OCI-M2 (cell line): ENCODE results near the gene RHOJ.
"Not testable (repeated sequence)": the region's sequence is repeated elsewhere in the genome, so short reads cannot be mapped to it uniquely, and the experiment has no call there.

ENCODE experiments used
- DNase-seq: peaks from one replicate; lab custom pipeline; 2025; ENCODE audit not compliant: unreplicated experiment; lab: John Stamatoyannopoulos, UW

Gene RHOJ

DNA sequence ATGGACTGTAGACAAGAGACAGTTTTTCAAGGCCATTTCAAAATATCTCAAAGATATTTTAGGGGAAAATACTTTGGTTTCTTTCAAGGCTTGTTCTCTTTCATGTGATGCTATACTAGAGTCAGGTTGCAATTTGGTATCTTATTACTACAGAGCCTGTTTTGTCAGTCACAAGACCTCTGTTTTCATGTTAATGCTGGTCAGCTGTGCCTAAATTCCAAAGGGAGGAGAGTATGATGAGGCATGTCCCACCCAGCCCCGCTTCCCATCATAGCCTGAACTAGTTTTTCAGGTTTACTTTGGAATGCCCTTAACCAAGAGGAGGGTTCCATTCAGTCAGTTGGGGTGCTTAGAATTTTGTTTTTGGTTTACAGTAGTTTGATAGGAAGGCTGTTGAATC lies 61.9 kb downstream of the RHOJ start:
- no peak for DNase-seq

DNA sequence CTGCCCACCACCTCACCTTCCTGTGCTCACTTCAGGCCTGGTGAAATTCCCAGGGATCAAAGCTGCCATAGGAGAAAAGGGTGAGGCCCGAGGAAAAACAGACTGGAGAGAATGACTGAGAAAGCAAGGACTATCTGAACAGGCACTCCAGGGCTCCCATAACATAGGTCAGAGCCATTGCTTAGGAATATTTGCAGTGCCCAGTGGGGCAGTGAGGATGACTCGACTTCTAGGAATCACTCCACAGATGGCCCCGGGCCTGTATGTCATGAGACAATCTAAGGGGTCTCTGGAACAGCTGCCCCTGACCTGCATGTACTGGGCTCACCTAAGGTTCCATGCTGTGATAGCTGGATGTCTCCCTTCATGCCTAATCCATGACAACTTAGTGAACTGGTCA lies 62.9 kb downstream of the RHOJ start:
- no peak for DNase-seq

DNA sequence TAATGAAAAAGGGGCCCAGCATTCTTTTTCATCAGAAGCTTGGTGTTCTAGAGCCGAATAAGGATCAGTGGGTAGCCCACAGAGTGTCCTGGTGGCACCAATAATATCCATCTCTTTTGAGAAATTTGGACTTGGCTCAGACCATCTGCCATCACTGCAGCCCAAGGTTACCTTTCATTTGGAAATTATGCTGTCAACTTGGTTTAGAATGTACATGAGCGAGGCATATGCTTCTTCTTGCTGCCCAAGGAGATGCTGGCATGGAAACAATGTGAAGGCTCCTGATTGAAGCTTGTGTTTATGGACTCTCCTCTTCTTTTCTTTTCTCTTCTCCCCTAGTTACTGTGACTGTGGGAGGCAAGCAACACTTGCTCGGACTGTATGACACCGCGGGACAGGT lies 64.5 kb downstream of the RHOJ start:
- no peak for DNase-seq

DNA sequence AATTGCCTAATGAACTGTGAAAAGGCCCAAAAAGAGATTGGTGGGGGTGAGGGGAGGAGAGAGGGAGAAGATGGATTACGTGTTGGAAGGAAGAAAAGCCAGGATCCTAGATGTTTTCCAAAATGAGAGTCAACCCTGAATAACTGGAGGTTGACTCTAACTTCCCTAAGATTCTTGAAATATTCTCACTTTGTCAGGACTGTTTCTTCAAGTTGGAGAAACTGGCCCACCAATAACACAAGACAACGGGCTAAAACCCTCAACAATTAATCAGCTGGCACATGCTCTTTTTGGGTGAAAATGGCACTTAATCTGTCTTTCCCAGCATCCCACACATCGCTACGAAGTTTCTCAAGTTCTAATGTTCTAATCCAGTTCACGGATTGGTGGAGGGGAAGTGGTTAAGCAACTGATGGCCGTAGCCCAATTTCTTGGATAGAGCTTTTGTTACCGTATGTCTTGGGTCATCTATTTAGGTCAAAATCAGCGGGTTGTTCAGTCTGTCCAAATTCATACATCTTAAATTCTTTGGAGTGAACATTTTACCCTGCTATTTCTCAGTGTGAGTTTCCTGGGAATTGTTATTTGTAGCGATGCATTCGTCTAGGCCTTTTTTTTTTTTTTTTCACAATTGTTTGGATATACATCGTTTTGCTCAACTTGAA lies 65.5 kb downstream of the RHOJ start:
- DNase-seq: no peak

DNA sequence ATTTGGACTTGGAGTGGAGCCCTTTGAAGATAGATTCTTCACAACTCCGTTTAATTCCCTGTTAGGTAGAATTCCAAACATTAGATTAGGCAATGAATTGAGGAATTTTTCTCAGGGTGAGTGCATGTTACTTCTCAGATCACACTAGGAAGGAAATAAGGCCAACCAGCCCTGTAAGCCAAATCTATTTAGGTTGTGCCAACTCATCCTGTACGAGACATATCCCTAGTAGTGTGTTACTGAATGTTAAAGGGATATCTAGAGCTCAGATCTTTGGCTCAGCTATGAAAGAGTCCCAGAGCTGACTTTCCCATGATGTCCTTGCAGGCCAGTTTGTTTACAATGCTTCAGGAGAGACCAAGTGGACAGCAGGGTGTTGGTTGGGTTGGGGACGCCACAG lies 68.9 kb downstream of the RHOJ start:
- no peak for DNase-seq

DNA sequence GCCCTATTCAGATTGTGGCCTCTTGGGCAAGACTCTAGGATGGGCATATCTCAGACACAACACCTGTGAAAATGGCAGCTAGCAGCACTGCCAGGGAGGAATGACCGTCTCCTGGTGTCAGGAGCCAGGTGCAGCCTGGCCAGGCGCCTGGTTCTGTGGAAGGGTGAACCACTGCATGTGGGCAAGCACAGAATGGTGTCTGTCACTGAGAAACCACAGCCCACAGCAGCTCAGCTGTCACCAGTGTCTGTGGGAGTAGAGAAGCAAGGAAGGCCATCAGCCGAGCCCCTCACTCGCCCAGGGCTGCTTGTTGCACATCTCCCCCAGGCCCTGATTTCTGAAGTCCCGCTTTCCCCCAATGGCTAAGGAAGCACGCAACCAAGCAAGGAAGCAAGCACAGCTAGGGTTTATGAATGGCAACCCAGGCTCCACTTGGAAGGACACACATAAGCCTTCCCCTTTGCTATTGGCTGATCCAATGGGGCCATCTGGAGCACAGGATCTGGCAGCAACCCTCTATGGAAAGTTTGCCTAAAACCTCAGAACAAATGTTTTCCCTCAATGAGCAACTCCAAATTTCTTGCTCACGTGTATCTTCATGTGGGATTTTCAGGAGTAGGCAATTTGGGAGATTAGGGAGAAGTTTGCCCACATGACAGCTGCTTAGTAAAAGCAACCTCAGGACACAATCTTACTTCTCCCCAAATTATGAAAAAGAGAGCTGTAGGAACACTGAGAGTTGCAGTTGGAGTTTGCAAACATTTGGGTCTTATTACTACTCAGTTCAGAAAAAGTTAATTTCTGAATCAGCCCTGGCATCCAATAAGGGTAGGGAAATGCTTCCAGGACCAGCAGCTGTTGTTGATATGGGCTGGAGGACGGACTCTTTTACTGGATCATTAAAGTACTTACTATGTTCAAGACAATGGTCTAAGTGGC lies 69.7 kb downstream of the RHOJ start:
- DNase-seq: no peak

DNA sequence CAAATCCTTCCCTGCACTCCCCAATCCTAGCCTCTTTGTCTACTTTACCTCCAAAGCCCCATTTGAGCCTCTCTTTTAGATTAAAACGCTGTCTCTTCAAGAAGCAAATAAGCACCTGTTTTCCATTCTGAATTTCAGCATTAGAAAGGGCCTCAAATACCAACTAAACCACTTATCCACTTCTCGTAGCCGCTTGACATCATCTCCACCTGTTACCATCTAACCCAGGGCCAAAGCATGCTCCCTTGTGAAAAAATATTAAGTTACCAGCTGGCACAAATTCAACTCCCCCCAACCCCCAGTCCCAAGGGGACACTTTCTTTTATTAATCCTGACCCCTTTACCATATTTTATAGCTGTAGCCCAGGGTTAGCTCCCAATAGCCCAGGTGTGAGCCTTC lies 71.4 kb downstream of the RHOJ start:
- DNase-seq: no peak

DNA sequence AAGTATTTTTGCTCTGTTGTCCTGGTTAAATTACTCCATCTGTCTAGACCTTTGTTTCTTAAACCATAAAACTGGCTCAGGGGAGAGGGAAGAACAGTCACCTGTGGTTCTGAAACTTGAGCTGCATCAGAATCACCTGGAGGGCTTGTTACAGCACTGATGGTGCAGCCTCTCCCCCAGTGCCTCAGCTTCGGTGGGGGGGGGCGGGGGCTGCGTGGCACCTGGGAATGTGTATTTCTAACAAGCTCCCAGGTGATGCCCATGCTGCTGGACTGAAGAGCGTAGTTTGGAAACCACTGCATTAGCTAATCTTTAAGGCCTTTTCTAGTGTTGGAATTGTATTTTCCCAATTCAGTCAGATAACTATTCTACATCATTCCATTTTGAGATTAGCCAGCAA lies 71.8 kb downstream of the RHOJ start:
- DNase-seq: no peak

DNA sequence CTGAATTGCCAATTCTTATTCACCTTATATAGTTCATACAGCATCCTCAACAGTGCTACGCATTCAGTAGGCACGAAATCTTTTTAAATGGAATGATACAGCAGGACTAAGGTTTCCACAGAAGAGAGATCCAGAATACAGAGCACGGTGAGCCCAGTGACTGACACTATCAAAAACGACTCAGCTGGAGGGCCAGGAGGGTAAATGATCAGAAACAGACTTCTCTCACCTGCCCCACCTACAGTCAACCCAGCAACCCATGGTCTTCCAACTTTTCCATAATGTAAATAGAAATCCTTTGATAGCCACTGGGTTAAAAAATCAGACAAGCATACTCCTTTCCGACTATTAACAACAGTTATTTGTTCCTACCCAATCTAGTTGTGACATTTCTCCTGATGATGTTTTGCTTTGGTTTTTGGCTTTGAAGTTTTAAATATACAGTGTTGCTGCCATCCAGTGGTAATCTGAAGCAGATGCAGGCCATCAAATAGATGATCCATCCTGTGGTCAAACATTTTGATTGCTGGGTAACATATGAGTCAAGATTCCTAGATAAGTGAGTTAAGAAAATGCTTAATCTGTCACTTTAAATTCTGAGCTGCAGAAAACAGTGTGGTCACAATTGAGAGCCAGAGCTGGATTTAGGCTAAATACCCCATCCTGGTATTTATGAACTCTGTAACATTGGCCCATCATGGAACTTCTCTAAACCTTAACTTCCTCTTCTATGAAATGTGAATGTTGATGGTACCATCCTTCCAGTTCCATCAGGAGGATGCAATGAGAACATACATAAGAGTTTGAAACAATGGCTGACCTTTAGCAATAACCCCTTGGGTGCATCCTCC lies 72.5 kb downstream of the RHOJ start:
- DNase-seq: no peak

DNA sequence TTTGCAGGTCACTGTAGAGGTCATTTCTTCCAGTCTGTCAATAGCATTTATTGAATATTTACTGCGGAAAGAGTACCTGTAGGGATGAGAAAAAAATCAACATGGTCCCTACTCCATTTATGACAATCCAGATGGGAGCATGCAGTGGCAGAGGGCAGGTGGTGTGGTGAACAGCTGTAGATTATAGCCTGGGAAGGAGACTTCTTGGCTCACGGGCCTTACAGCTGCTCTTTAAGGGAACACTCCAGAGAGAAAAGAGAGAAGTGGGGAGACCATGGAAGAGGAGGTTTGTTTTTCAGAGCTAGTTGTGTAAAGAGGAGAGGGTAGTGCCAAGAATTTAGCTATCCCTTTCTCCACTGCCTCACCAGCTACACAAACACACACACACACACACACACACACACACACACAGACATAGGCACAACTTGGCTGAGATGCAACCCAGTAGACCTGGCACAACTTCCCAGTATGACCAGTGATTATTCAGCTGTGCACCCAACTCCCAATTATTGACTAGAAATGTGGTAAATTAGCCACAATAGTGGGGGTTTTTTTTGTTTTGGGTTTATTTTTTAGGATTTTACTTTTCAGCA lies 73.4 kb downstream of the RHOJ start:
- no peak for DNase-seq

DNA sequence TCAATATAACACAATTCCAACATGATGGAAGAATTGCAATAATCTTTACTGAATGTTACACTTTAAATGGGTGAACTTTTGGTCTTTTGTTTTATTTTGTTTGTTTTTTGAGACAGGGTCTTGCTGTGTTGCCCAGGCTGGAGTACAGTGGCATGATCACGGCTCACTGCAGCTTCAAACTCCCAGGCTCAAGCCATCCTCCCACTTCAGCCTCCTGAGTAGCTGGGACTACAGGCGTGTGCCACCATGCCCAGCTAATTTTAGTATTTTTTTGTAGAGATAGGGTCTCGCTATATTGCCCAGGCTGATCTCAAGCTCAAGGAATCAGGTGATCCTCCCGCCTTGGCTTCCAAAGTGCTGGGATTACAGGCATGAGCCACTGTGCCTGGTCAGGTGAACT lies 75.7 kb downstream of the RHOJ start:
- not testable (repeated sequence) for DNase-seq

DNA sequence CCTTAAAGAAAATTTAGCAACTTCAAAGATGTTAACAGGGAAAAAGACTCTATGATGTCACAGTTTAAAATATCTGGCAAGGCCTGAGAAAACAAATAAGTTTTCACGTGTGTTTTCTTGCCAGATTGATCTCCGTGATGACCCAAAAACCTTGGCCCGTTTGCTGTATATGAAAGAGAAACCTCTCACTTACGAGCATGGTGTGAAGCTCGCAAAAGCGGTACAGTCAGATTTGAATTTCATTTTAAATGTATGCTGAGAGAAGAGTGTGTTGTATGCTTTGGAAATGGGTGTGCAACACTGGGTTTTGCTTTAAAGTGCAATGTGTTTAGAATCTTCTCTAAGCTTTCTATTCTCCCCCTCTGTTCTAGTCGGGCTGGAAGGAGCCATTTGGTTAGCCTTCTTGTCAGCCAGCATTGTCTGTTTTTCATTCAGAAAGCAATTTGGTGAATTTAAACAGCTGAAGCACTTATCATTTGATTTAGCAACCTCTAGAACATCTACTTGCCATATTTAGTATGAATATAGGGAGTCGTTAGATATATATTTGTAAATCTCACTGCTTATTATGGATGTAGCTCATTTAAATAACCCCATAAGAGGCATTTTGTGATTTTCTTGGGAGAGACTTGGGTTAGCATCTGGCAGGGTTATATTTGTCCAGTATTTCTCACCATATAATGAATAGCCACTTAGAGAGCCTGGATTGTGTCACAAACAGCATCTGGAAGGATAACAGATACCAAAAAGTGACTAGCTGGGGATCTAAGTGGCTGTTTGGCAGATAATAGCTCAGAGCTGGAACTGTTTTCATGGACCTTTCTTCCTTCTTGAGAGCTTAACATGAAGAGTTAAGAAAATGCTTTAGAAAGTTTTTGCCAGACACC lies 79.0 kb downstream of the RHOJ start:
- no peak for DNase-seq

DNA sequence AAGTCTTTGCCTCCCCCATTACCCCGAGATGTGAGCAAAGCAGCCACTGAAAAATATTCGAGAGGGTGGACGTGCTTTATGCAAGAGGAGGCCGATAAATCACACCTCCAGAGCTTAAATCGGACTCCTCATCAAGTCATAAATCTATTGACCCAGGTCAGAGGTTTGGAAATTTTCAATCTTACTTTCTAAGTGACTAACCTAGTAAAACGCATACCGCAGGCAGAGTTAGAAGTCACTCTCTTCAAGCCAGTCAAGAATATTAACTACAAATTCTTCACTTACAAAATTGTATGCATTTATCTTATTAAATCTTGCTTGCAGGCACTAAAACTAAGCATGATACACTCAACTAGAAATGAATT lies 79.6 kb downstream of the RHOJ start:
- DNase-seq: no peak

DNA sequence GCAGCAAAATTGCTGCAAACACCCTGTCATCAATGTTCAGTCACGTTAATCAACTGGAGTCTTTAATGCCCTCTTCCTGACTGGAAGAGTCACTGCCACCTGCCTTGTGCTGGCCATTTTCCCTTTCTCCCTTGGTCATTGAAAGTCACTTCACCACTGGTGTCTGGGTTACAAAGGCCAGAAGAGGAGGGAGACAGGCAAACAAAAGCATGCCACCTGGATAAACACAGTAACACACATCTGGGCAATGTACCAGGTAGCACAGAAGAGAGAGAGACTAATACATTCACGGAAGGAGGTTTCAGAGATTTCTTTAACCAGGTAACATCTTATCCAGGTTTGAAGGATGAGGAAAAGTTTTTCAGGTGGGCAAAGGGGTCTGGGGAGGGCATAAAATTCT lies 81.8 kb downstream of the RHOJ start:
- no peak for DNase-seq

DNA sequence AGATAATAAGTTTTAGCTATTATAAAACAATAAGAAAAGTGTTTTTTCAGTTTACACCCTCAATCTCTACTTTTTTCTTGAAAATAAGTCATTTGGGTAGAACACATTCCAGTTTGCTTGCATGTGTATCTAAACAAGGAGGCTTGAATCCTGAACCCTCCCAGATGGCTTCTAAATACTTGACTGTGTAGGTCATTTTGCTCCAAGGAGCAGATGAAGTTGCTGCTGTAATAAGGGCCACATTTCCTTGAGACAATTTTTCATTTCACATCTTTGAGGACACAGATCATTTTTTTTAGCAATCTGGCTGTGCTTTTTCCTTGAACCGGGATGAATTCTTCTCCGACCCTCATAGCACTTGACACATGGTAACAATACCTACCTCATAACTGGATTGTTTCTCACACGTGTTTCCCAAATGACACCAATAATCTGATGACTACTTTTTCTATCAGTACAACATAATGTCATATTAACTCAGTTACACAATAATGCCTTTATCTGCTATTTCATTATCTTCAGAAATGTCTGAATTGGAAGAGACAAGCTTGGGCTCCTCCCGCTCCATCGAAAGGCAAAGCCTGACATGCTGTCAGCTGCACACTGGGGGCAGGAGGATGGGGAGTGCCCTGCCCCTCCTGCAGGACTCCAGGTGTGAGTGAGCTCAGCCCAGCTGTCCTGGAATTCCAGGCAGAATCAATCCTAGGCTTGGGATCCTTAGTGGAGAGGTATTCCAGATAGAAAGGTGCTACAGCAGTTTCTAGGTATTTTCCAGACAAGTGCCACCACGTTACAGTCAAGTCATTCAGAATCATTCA lies 83.6 kb downstream of the RHOJ start:
- no peak for DNase-seq

DNA sequence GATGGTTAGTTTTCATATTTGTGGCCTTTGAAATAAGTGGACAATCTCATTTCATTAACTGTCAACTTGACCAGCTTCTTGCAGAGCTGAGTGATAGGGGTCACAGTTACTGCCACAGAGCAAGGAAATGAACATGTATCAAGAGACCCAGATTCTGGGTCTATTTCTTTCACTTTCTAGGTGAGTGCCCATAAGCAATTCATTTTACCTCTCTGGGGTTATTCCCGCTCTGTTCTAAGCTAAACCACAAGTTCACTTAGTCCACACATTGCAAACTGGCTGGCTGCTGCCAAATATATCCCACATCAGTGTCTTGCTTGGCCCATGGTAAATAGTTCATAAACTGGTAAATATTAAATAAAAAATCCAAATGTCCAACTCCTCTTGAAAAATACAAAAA lies 84.6 kb downstream of the RHOJ start:
- no peak for DNase-seq

DNA sequence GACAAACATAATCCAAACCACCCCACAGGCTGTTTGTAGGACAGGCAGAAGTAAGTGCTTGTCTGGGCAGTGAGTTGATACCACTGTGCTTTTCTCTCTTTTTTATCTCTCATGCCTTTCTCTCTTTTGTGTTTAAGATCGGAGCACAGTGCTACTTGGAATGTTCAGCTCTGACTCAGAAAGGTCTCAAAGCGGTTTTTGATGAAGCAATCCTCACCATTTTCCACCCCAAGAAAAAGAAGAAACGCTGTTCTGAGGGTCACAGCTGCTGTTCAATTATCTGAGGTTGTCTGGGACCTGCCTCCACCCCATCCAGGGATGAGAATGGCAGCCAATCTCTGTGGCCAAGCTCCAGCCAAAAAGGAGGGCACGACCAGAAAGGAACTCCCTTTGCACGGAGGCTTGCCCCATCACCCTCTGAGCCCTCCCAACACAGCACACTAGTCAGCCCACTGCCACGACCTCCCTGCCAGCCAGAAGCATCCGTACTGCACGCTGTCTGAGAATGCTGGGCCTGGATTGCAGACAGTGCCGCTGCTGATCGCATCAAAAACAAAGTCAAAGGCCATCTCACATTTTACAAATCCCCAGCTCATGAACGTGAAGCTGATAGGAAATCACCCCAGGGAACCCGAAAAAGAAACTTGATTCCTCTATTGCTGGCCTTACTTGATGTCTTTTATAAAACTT lies 86.6 kb downstream of the RHOJ start:
- DNase-seq: no peak

DNA sequence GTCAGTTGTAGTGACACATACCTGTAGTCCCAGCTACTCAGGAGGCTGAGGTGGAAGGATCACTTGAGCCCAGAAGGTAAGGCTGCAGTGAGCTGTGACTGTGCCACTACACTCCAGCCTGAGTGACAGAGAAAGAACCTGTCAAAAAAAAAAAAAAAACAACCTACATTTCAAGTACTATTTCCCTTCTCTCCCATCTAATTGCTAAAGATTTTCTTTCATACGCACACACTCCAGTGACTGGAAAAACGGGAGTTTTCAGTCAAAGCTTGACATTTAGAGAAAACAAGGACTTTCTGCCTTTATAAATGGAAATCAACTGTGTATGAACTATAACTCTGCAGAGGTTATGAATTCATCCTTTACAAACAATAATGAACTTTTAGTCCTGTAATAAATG lies 88.6 kb downstream of the RHOJ start:
- no peak for DNase-seq

DNA sequence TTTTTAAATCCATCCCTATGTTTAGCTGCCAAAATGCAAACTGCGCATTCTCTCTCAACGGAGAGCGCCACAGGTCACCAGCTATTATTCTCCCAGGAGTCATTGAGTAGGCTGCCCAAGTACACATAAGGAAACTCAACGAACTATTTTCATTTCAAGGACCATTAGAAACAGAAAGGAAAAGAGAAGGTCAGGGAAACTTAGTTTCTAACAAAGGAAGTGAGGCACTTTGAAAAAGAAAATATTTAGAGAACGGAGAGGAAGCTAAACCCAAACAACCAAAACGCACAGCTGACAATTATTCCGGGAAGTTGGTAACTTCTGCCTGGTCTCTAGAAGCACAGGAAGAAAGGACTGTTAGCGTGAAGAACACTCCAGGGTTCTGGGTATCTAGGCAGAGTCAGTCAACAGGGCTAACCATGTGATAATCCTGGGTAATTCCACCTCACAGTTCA lies 91.0 kb downstream of the RHOJ start:
- no peak for DNase-seq
